Liver (tissue), 9 donors: ENCODE data around the gene PDLIM5. TPM values are rescaled to one million over a fixed set of nuclear protein-coding genes. Genes with fewer than 3 reads are reported as not detected.

Experiments used
- DNase-seq: peaks from one replicate; pipeline ENCODE4 v3.0.0-alpha.2; 2017; ENCODE audit warnings: low spot score
- H3K27ac ChIP-seq, 2 donors: one replicate each; pipeline ENCODE4 v1.7.0; 2013; ENCODE audit warnings: inconsistent platforms in 2 of 2, low read length in 2 of 2, control low read depth in 1 of 2, low read depth in 1 of 2, mild to moderate bottlenecking in 1 of 2
- H3K27me3 ChIP-seq, 4 donors: one replicate each; pipeline versions ENCODE4 v1.6.1 to v1.7.0; 2013; ENCODE audit warnings: low read length in 3 of 4, inconsistent platforms in 1 of 4, mild to moderate bottlenecking in 1 of 4, moderate library complexity in 1 of 4; ENCODE audit not compliant: control insufficient read depth in 4 of 4, insufficient read depth in 4 of 4
- H3K36me3 ChIP-seq, 4 donors: one replicate each; pipeline versions ENCODE4 v1.6.1 to v1.7.0; 2013; ENCODE audit warnings: low read length in 3 of 4, mild to moderate bottlenecking in 3 of 4, low read depth in 1 of 4, moderate library complexity in 1 of 4; ENCODE audit not compliant: control insufficient read depth in 4 of 4, insufficient read depth in 3 of 4
- H3K4me1 ChIP-seq, 4 donors: one replicate each; pipeline versions ENCODE4 v1.6.1 to v1.7.0; 2013; ENCODE audit warnings: low read length in 3 of 4, mild to moderate bottlenecking in 3 of 4, moderate library complexity in 1 of 4; ENCODE audit not compliant: control insufficient read depth in 4 of 4, insufficient read depth in 4 of 4
- H3K4me3 ChIP-seq, 3 donors: one replicate each; pipeline versions ENCODE4 v1.6.1 to v1.7.0; 2013; ENCODE audit warnings: low read length in 3 of 3, control low read depth in 1 of 3, low read depth in 1 of 3, mild to moderate bottlenecking in 1 of 3
- H3K9ac ChIP-seq, 2 donors: one replicate each; pipeline ENCODE4 v1.7.0; 2013; ENCODE audit warnings: low read length in 2 of 2, mild to moderate bottlenecking in 2 of 2, moderate library complexity in 2 of 2, control low read depth in 1 of 2, low read depth in 1 of 2
- H3K9me3 ChIP-seq, 4 donors: one replicate each; pipeline versions ENCODE4 v1.6.1 to v1.7.0; 2013; ENCODE audit warnings: low read length in 3 of 4; ENCODE audit not compliant: control insufficient read depth in 4 of 4
- EGR1 ChIP-seq, 2 donors: IDR thresholded peaks; 2 replicates each; pipeline ENCODE4 v1.6.1; 2016 to 2018; ENCODE audit warnings: antibody characterized with exemption in 2 of 2, low read depth in 2 of 2
- FOXA1 ChIP-seq: IDR thresholded peaks from 2 replicates; pipeline ENCODE4 v1.6.1; 2016; ENCODE audit warnings: antibody characterized with exemption
- FOXA2 ChIP-seq: IDR thresholded peaks from 2 replicates; pipeline ENCODE4 v1.6.1; 2016; ENCODE audit warnings: antibody characterized with exemption
- GABPA ChIP-seq, 2 donors: IDR thresholded peaks in 1 of 2; conservative IDR thresholded peaks in 1 of 2; 2 replicates each; pipeline ENCODE4 v1.6.1; 2016; ENCODE audit warnings: antibody characterized with exemption in 2 of 2, mild to moderate bottlenecking in 1 of 2, moderate library complexity in 1 of 2
- HNF4A ChIP-seq, 2 donors: conservative IDR thresholded peaks; 2 replicates each; pipeline ENCODE4 v1.6.1; 2016; ENCODE audit warnings: antibody characterized with exemption in 2 of 2, mild to moderate bottlenecking in 2 of 2
- HNF4G ChIP-seq: IDR thresholded peaks from 2 replicates; pipeline ENCODE4 v1.6.1; 2016; ENCODE audit warnings: antibody characterized with exemption
- JUND ChIP-seq, 2 donors: IDR thresholded peaks; 2 replicates each; pipeline ENCODE4 v1.6.1; 2016; ENCODE audit warnings: antibody characterized with exemption in 2 of 2
- NR2F2 ChIP-seq: IDR thresholded peaks from 2 replicates; pipeline ENCODE4 v1.6.1; 2016; ENCODE audit warnings: antibody characterized with exemption
- RAD21 ChIP-seq, 2 donors: IDR thresholded peaks; 2 replicates each; pipeline ENCODE4 v1.6.1; 2016; ENCODE audit warnings: antibody characterized with exemption in 2 of 2, mild to moderate bottlenecking in 2 of 2
- RXRA ChIP-seq, 2 donors: IDR thresholded peaks; 2 replicates each; pipeline ENCODE4 v1.6.1; 2017 to 2018; ENCODE audit warnings: antibody characterized with exemption in 2 of 2, mild to moderate bottlenecking in 1 of 2
- SP1 ChIP-seq: IDR thresholded peaks from 2 replicates; pipeline ENCODE4 v1.6.1; 2018; ENCODE audit warnings: antibody characterized with exemption, mild to moderate bottlenecking
- TAF1 ChIP-seq: conservative IDR thresholded peaks from 2 replicates; pipeline ENCODE4 v1.6.1; 2016; ENCODE audit warnings: antibody characterized with exemption, mild to moderate bottlenecking
- YY1 ChIP-seq: IDR thresholded peaks from 2 replicates; pipeline ENCODE4 v1.6.1; 2016; ENCODE audit warnings: antibody characterized with exemption, mild to moderate bottlenecking
- WGBS: extraction: QIAGEN DNeasy Blood & Tissue Kit; methylation state at CpG from one replicate; pipeline ENCODE4 v1.1.7; 2013; 5-methylcytosine and 5-hydroxymethylcytosine counted together
- polyA plus RNA-seq, 2 donors: library from polyadenylated mRNA; stranded (reverse) in 1 of 2; unstranded in 1 of 2; fragments of 200-250 nt in 1 of 2; fragments of >200 nt in 1 of 2; fragmentation: Nextera tagmentation in 1 of 2; extraction: Ambion mirVana in 1 of 2; gene quantifications; one replicate each; pipeline versions ENCODE4 v1.2.1 to v1.2.3, GENCODE V29; 2013 to 2015
- total RNA-seq, 2 donors: library from RNA; depleted of rRNA; stranded (reverse); fragments of >200 nt; gene quantifications; one replicate each; pipeline ENCODE4 v1.2.3, GENCODE V29; 2014
- TF ChIP-seq, protein P1 (sequence below): IDR thresholded peaks from 2 replicates; pipeline ENCODE4 v1.6.1; 2016; ENCODE audit warnings: antibody characterized with exemption
- TF ChIP-seq, protein P2 (sequence below): fragments of 150-350 bp; IDR thresholded peaks from 2 replicates; pipeline ENCODE4 v1.5.1; 2017; ENCODE audit warnings: improper control_type of control experiment, low read depth, low read length; ENCODE audit not compliant: missing input control
- TF ChIP-seq, protein P3 (sequence below): IDR thresholded peaks from 2 replicates; pipeline ENCODE4 v1.6.1; 2016; ENCODE audit warnings: antibody characterized with exemption, mild to moderate bottlenecking
- TF ChIP-seq, protein P4 (sequence below): IDR thresholded peaks from 2 replicates; pipeline ENCODE4 v1.6.1; 2016; ENCODE audit warnings: antibody characterized with exemption
- TF ChIP-seq, protein P5 (sequence below): IDR thresholded peaks from 2 replicates; pipeline ENCODE4 v1.6.1; 2016; ENCODE audit warnings: antibody characterized with exemption
- donor health status: healthy.
- donor health status: healthy.
- donor health status: healthy.
- donor health status: healthy.
- donor health status: healthy.

PDLIM5 gene
- total and polyA plus RNA-seq, 4 donors: 19.1 to 114 (median 67.8) TPM

DNA sequence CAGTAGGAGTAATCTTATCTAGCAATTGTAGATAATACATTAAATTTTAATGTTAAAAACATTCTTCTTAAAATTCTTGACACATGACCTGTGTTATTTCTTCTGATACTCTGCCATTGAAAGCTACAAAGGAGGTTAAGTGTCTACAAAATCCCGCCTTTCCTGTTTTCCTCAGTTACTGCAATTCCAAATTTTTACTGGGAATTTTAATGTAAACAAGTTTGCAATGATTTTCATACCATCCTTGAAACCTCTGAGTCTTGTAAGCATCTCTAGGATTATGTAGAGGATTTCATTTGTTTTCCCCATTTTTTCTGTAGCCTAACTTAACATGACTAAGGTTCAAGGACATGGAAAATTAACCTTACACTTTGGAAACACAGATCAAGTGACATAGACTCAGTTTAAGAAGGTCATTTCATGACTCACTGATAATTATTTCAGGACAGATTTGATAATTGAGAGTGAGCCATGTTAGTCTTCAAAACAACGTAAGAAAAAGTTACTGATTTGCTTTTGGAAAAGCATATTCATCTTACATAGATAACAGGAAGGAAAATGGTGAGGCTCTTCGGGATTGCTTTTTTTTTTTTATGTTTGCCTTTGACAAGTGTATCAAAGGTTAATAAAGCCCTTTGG is 39.6 kb upstream of the PDLIM5 start:
- H3K27me3 ChIP-seq: no peaks in the 10 kb centered on the region
- peaks cover 3 to 29% (median 15%) of the 10 kb centered on the region in 4 donors for H3K4me1 ChIP-seq
- H3K4me3 ChIP-seq: peak overlapping the region in 1 of 3 donors; percentile 15
- TF ChIP-seq, protein P1, sequence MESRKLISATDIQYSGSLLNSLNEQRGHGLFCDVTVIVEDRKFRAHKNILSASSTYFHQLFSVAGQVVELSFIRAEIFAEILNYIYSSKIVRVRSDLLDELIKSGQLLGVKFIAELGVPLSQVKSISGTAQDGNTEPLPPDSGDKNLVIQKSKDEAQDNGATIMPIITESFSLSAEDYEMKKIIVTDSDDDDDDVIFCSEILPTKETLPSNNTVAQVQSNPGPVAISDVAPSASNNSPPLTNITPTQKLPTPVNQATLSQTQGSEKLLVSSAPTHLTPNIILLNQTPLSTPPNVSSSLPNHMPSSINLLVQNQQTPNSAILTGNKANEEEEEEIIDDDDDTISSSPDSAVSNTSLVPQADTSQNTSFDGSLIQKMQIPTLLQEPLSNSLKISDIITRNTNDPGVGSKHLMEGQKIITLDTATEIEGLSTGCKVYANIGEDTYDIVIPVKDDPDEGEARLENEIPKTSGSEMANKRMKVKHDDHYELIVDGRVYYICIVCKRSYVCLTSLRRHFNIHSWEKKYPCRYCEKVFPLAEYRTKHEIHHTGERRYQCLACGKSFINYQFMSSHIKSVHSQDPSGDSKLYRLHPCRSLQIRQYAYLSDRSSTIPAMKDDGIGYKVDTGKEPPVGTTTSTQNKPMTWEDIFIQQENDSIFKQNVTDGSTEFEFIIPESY: peak; percentile 20
- TF ChIP-seq HNF4A (conservative IDR thresholded peaks at IDR 0.05) (peak; percentile 51 to 55), GABPA (IDR thresholded peaks at IDR 0.05 in 1 of 2, conservative IDR thresholded peaks at IDR 0.05 in 1 of 2) (no peak), YY1 (peak; percentile 64), EGR1 (IDR thresholded peaks at IDR 0.05; ENCODE audit: low read depth in 2 of 2) (no peak), TAF1 (no peak), FOXA1 (no peak), NR2F2 (no peak), SP1 (no peak), RAD21 (IDR thresholded peaks at IDR 0.05) (no peak), HNF4G (no peak), JUND (IDR thresholded peaks at IDR 0.05) (no peak), FOXA2 (no peak), RXRA (IDR thresholded peaks at IDR 0.05) (peak in 1 of 2 donors; percentile 55)
- TF ChIP-seq, protein P2, sequence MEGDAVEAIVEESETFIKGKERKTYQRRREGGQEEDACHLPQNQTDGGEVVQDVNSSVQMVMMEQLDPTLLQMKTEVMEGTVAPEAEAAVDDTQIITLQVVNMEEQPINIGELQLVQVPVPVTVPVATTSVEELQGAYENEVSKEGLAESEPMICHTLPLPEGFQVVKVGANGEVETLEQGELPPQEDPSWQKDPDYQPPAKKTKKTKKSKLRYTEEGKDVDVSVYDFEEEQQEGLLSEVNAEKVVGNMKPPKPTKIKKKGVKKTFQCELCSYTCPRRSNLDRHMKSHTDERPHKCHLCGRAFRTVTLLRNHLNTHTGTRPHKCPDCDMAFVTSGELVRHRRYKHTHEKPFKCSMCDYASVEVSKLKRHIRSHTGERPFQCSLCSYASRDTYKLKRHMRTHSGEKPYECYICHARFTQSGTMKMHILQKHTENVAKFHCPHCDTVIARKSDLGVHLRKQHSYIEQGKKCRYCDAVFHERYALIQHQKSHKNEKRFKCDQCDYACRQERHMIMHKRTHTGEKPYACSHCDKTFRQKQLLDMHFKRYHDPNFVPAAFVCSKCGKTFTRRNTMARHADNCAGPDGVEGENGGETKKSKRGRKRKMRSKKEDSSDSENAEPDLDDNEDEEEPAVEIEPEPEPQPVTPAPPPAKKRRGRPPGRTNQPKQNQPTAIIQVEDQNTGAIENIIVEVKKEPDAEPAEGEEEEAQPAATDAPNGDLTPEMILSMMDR: no peak
- TF ChIP-seq, protein P3, sequence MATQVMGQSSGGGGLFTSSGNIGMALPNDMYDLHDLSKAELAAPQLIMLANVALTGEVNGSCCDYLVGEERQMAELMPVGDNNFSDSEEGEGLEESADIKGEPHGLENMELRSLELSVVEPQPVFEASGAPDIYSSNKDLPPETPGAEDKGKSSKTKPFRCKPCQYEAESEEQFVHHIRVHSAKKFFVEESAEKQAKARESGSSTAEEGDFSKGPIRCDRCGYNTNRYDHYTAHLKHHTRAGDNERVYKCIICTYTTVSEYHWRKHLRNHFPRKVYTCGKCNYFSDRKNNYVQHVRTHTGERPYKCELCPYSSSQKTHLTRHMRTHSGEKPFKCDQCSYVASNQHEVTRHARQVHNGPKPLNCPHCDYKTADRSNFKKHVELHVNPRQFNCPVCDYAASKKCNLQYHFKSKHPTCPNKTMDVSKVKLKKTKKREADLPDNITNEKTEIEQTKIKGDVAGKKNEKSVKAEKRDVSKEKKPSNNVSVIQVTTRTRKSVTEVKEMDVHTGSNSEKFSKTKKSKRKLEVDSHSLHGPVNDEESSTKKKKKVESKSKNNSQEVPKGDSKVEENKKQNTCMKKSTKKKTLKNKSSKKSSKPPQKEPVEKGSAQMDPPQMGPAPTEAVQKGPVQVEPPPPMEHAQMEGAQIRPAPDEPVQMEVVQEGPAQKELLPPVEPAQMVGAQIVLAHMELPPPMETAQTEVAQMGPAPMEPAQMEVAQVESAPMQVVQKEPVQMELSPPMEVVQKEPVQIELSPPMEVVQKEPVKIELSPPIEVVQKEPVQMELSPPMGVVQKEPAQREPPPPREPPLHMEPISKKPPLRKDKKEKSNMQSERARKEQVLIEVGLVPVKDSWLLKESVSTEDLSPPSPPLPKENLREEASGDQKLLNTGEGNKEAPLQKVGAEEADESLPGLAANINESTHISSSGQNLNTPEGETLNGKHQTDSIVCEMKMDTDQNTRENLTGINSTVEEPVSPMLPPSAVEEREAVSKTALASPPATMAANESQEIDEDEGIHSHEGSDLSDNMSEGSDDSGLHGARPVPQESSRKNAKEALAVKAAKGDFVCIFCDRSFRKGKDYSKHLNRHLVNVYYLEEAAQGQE: no peak
- TF ChIP-seq, protein P4, sequence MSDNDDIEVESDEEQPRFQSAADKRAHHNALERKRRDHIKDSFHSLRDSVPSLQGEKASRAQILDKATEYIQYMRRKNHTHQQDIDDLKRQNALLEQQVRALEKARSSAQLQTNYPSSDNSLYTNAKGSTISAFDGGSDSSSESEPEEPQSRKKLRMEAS: peak; percentile 10
- TF ChIP-seq, protein P5, sequence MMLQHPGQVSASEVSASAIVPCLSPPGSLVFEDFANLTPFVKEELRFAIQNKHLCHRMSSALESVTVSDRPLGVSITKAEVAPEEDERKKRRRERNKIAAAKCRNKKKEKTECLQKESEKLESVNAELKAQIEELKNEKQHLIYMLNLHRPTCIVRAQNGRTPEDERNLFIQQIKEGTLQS: no peak
- H3K9me3 ChIP-seq: no peaks in the 10 kb centered on the region
- no peak for DNase-seq
- 39% methylated on average over 3 of the region's 3 CpGs for WGBS
- H3K9ac ChIP-seq: peak overlapping the region in 1 of 2 donors; percentile 41
- no peaks in the 10 kb centered on the region for H3K36me3 ChIP-seq
- peak overlapping the region; percentile 32 to 47 for H3K27ac ChIP-seq
